HG02678 (cell line): ENCODE measurements around the gene CHPF.

Experiments used
- ATAC-seq: cut with Tn5 transposase; IDR thresholded peaks from one replicate; pipeline ENCODE4 v1.9.1; 2021; ENCODE audit warnings: mild to moderate bottlenecking, moderate library complexity; ENCODE audit not compliant: unreplicated experiment

CHPF gene

DNA sequence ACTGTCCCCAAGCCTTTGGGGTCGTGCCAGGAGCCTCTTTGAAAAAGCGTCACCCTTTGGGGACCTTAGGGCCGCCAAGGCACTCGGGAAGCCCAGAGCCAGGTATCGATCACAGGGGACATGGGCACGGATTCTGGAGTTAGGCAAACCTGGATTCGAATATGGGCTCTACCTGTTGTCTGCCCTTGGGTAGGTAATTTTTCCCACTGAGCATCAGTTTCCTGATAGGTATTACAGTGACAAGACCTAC is 9.5 kb upstream of the CHPF start:
- no peak for ATAC-seq

DNA sequence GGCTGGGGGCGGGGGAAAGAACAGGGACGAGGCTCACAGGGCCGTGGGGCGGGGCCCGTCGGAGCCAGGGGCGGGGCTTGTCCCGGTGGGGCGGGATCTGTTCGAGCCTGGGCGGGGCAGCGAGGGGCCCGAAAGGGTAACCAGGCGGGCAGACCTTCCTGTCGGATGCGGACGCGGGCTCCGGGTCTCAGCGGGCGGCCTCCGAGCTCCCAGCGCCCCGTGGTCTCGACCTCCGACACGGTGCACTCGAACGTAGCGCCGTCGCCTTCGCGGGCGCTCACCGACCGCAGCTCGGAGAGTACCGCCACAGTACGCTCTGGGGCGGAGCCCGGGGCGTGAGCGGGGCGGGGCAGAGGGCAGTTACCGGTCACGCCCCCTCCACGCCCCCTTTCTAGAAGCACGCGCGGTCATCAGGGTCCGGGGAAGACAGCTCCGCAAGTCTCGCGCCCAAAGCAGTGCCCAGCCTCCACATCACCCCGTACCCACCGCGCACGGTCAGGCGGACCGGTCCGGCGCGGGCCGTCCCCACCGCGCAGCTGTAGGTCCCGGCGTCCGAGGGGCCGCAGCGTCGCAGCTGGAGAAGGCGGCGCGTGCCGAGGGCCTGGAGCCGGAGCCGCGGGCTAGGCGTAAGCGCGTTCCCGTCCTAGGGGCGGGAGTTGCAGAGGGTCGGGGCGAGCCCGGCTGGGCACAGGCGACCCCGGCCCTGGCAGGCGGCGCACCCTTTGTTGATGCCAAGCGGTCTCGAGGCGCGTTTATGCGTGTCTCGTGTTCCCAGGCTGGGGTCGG is 9.0 kb upstream of the CHPF start:
- peak; percentile 91 for ATAC-seq

DNA sequence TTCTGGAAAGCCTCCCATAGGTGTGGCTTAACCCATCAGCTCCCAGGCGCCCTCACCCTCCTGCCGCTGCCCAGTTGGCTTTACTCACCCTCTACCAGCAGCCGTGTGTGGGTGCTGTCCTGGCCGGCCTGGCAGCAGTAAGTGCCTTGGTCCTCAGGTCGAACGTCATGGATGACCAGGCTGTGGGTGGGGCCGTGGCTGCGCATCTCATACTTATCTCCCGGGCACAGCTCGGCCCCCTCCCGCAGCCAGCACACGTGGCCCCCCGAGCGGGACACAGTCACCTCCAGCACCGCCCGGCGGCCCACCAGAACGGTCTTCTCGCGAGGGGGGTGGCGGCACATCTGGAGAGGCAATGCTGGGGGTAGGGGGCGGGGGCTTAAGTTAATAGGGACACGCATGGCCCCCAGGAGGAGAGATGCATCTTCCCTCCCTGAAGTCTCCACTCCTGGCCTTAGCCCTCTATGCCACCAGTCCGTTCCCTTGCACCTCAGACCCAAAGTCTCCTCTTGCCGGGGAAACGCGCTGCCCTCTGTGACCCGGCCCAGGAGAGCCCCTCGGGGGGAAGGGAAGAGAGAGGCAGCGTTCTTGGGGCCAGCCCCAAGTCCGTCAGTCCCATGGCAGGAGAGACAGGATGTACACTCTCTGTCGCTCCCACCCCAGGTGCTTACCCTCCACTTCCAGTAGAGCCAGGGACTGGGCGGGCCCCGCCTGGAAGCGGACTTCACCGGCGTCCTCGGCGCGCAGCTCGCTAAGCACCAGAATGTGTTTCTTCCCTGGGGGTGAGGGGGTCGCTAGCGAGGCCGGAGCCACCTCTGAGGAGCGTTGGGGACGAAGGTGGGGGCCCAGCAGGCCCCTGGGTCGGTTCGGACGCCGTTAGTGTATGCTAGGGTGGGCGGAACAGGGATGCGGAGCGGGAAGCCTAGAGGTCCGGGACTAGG is 8.1 kb upstream of the CHPF start:
- peak; percentile 17 for ATAC-seq

DNA sequence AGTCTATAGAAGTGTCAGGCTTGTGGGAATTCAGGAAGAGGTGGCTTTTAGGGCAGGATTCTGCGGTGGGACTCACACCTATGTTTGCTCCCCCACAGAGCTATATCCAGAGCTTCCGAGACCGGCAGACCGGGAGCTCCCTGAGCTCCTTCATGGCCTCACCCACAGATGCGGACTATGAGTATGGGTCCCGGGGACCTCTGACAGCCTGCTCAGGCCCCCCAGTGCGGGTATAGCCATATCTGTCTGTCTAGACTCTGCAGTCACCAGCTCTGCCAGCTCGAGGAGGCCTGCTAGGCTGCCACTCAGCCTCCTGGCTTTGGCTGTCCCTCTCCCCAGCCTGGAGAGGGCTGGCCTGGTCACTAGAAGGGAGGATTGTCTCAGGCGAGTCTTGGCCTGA is 6.0 kb upstream of the CHPF start:
- no peak for ATAC-seq

- no peak for ATAC-seq
Observed at GRCh38 chr2:219548990-219549389, 5.4 kb upstream of the CHPF start.

GRCh38 chr2:219547621-219548020 is 4.0 kb upstream of the CHPF start:
- no peak for ATAC-seq

DNA sequence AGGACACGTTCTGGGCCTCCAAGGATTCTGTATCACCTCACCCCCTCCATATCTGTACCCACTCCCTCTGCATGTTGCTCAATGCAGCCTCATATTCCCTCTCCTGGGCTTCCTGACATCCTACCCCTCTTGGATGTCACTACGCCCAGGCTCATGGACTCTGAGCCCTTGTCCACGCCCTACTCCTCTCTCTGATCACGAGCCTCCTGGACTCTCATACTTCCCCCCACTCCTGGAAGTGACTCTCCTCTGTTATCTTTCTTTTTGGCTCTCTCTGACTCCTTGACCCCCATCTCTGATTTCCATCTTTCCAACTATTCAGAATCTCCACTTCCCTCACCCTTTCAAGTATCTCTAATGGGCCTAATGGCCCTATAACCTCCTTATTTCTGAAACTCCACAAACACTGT is 2.3 kb upstream of the CHPF start:
- ATAC-seq: no peak

DNA sequence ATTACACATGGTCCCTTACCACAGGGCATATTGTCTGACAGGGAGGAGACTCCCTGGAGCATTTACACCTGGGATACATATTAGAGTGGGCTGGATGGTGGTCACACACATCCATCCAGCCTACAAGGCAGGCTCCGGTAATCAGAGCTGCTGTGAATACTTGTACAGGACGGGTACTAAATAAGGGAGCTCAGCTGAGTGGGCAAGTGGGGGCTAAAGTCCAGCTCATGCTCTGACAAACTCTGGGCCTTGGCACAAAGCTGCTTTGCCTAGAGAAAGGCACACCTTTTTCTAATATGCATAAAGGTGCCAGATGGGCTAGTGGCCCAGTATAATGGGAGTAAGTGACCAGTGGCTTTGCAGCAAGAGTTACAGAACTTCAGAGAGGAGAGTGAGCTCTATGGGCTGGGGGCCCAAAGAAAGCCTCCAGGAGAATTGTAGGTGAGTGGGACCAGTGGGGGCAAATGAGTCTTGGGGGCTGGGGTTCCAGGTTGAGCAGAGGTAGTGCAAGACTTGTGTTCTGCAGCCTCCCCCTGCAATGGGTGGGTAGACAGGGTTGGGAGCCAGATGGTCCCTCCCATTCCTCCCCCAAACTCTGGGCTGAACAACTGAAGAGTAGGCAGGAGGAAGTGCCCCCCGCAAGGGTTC is 1.8 kb upstream of the CHPF start:
- ATAC-seq: no peak

- ATAC-seq: no peak
Observed at GRCh38 chr2:219544567-219544966, 958 bp upstream of the CHPF start.

DNA sequence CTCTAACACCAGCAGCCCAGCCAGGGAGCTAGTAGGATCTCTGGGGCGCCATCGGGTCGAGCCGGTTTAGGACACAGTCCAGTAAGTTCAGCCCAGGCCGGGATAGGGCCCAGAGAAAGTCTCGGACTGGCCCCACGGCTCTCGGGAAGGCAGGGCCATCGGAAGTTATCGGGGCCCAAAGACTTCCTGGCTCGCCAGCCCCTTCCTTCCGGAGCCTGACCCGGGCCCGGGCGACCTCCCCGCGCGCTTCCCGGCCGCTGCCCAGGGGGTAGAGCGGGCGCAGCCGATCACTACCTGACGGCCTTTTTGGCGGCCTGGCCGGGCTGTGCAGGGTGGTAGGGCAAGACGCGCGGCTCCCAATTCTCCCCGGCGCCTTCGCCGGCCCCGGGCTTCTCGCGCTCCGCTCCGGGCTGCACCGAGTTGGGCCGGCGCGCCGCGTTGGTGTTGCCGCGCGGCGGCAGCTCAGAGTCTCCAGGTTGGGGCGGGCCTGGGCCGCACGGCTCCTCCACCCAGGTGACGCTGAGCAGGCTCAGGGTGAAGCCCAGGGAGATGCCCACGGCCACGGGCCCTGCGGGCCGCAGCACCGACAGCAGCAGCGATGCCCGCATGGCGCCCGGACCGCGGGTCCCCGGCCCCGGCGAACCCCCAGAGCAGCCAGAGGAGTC is 546 bp downstream of the CHPF start:
- peak; percentile 37 for ATAC-seq

DNA sequence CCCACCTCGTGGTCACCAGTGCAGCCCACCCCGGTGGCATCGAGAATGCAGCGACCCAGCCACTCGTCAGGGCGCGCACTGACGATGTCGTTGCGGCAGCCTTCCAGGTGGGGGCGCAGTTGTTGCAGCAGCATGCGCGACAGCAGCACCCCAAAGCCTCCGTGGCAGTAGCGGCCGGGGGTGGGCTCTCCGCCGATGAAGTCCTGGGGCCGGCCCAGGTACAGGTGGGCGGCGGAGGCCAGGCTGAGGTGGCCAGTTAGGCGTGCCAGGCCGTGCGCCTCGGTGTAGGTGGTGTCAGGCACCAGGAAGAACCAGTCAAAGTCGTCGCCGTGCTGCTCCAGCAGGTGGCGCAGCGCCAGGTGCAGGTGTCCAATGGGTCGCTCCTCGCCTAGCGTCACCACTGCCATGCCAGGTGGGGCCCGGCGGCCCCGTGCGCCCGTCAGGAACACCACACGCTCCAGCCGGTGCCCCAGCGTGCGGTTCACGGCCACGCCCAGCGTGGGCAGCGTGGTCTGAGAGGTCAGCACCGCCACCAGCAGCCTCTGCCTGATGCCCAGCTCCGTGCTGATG is 1.9 kb downstream of the CHPF start:
- ATAC-seq: peak; percentile 46

DNA sequence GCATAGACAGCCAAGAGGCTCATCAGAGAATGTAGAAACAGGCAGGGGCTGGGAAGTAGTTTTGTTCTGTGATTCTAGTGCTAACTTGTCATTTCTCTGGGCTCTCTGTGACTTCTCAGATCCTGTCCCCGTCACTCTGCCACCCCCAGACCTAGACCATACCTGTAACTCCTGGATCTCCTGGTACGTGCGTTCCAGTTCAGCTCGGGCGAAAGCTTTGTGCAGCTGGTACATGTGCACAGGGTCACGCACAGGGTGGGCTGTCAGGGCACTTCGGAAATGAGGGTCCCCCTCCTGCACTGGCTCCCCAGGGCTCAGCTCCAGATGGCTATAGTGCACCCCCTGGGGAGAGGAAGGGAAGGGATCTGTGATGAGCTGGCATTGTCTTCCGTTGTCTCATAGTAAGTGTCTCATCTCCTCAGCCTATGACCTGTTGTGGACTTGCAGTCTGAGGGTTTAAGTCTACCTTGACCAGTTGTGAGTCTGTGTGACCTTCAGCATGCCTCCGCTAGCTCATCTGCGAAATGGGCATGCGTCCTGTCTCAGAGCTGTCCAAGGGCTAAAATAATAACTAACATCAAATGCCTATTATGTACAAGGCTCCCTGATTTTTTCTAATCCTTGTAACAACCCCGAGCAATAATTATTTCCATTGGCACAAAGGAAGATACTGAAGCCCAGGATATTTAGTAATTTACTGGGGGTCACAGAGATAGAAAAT is 2.7 kb downstream of the CHPF start:
- no peak for ATAC-seq

DNA sequence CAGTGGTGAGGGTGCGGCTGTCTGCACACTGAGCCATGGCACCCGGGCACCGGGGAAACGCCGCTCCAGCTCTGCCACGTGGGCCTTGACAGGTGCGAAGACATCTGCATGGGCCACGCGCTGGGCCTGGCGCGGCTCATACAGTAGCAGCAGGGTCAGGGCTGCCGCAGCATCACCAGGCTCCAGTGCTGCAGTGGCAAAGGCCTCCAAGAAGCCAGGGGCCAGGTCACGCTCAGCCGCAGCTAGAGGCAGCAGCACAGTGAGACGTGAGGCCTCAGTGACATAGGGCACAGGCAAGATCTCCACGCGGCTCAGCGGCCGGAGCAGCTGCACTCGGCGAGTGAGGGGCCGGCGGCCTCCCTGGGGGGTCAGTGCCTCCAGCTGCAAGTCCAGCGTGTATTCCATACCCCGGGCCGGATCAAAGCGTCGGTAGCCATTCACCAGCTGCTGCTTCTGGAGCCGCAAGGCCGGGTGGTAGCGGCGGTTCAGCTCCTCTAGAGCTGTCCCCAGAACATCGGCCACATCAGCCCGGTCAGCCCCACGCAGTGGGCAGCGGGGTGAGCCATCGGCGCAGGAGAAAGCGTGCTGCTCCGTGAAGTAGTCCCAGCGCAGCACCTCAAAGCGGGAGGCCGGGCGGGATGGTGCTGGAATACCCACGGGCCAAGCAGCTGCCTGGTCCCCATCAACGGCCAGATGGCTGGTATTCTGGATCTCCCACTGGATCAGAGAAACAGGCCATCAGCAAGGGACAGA is 3.5 kb downstream of the CHPF start:
- ATAC-seq: no peak

- ATAC-seq: no peak
Observed at GRCh38 chr2:219538956-219539788, 4.4 kb downstream of the CHPF start.

- ATAC-seq: no peak
Observed at GRCh38 chr2:219538504-219538951, 5.1 kb downstream of the CHPF start.

- no peak for ATAC-seq
Observed at GRCh38 chr2:219537657-219538488, 5.7 kb downstream of the CHPF start.

DNA sequence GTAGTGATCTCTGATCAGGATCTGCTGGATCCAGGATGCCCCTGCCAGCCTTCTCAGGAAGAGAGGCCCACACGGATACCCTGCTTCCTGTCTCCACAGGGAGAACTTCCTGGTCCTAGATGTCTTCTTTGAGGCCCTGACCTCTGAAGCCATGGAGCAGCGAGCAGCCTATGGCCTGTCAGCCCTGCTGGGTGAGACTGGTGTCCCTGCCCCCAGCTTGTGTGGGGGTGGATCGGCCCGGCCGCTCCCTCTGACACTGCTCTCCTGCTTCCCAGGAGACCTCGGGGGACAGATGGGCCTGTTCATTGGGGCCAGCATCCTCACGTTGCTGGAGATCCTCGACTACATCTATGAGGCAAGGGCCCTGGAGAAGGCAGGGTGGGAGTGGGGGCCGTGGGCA is 6.6 kb downstream of the CHPF start:
- no peak for ATAC-seq

DNA sequence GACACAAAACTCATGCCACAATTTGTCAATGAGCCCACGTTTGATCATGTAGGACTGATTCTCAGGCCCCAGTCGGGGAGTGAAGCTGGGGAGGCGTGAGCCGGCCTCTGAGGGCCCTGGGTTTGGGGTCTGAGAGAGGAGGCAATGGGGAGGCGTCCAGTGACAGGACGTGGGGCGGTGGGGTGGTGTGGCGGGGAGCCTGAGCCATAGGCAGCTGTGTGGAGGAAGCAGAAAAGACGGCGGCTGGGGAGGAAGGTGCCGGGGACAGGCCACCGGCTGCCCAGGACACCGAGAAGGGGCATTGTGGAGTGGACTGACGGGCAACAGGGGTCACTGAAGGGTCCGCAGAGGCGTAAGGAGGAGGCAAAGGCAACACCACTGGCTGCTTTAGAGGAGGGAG is 7.2 kb downstream of the CHPF start:
- ATAC-seq: no peak
